ENCODE measurements around the gene PRELID1. TPM values are rescaled to one million over a fixed set of nuclear protein-coding genes. Genes with fewer than 3 reads are reported as not detected.

The PRELID1 gene
- total and polyA plus RNA-seq, 10 donors, result 74.5 to 174 (median 128) TPM

DNA sequence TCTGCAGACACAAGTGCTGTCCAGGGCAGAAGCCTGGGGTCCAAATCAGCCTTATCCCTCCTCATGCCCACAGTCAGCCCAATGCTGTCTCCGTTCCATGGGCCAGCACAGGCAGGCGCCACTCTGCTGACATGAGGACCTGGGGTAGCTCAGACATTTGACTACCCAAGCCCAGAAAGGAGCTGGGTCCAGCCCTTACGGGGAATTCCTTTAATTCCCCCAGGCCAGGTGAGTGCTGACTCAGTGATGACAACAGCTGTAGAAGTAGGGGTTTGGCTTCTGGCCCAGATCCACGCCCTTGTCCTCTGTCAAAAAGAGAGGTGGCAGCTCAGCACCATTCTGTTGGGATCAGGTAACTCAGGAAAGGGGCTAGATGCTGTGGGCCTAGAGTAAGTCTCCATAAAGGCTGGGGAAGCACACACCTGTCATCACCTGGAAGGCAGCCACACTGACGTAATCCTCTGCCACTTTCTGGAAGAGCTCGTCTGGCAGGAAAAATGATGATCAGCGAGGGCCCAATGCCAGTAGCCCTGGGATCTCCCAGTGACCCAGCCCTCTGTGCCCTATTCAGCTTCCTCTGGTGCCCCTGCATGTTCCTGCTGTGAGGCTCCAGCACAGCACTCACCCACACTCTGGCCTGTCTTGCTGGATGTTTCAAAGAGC lies 2.0 kb upstream of the PRELID1 start:
- WGBS, 5 donors, result 66 to 79% (median 69%) methylated on average over 6 to 7 of the region's 7 CpGs
- peaks cover 0 to 55% (median 23%) of the 10 kb centered on the region in 6 donors for H3K36me3 ChIP-seq
- H3K4me1 ChIP-seq, result peaks cover 47 to 94% (median 83%) of the 10 kb centered on the region in 6 donors
- intact Hi-C loops (cut with DNase I; ENCODE audit: low total_unique reads), result loop anchor here (10.0 kb wide), 1 partner anchor 187 kb away; no protein-coding TSS in a partner anchor
- H3K4me3 ChIP-seq, result peak overlapping the region in 6 of 8 donors; percentile 77 to 99 (median 96)
- H3K27me3 ChIP-seq (replicated peaks in 1 of 7), result no peaks in the 10 kb centered on the region
- H3K27ac ChIP-seq, result peak overlapping the region; percentile 76 to 94 (median 88)
- DNase-seq, result peak; percentile 73
- TF ChIP-seq POLR2A (IDR thresholded peaks at IDR 0.05), result no peak
- TF ChIP-seq, protein P1, sequence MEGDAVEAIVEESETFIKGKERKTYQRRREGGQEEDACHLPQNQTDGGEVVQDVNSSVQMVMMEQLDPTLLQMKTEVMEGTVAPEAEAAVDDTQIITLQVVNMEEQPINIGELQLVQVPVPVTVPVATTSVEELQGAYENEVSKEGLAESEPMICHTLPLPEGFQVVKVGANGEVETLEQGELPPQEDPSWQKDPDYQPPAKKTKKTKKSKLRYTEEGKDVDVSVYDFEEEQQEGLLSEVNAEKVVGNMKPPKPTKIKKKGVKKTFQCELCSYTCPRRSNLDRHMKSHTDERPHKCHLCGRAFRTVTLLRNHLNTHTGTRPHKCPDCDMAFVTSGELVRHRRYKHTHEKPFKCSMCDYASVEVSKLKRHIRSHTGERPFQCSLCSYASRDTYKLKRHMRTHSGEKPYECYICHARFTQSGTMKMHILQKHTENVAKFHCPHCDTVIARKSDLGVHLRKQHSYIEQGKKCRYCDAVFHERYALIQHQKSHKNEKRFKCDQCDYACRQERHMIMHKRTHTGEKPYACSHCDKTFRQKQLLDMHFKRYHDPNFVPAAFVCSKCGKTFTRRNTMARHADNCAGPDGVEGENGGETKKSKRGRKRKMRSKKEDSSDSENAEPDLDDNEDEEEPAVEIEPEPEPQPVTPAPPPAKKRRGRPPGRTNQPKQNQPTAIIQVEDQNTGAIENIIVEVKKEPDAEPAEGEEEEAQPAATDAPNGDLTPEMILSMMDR (IDR thresholded peaks at IDR 0.05 in 8 of 11, conservative IDR thresholded peaks at IDR 0.05 in 3 of 11), result no peak
- TF ChIP-seq POLR2AphosphoS5 (IDR thresholded peaks at IDR 0.05), result no peak
- no peaks in the 10 kb centered on the region for H3K9me3 ChIP-seq

DNA sequence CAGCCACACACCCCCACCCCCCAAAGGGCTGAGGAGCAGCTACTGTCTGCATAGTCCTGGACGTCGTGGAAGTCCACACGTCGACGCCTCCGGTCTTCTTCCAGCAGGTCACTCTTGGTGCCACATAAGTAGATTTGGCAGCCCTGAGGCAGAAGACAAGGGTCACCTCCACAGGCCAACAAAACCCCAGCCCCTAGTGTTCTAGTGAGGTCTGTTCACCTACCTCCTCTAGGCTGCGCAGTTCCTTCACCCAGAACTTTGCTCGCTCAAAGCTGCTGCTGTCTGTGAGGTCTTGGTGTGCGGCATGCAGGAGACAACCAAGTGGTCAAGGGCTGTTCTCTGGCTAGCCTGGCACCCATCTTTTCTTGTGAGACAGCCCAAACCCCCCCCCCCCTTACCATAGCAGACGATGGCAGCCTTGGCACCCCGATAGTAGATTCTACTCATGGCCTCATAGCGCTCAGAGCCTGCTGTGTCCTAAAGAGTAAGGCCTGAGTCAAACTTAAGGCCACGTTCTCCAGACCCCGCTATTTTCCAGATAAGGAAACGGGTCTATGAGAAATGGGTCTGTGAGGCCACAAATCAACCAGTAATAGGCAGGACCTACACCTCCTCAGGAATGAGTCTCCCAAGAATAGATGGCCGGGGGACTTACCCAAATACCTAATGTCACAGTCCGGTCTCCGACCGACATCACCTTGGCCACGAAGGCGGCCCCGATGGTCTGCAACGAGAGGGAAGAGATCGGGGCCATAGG lies 1.1 kb upstream of the PRELID1 start:
- TF ChIP-seq, protein P1 (IDR thresholded peaks at IDR 0.05 in 8 of 11, conservative IDR thresholded peaks at IDR 0.05 in 3 of 11), result no peak
- TF ChIP-seq POLR2A (IDR thresholded peaks at IDR 0.05) (no peak), POLR2AphosphoS5 (IDR thresholded peaks at IDR 0.05) (peak in 1 of 3 donors; percentile 10)
- Histone ChIP-seq H3K4me1 (peaks cover 46 to 94% (median 84%) of the 10 kb centered on the region in 6 donors), H3K36me3 (peaks cover 0 to 63% (median 30%) of the 10 kb centered on the region in 6 donors), H3K27me3 (replicated peaks in 1 of 7) (no peaks in the 10 kb centered on the region), H3K27ac (peak overlapping the region; percentile 87 to 94 (median 92)), H3K9me3 (no peaks in the 10 kb centered on the region), H3K4me3 (peak overlapping the region; percentile 77 to 99 (median 96))
- intact Hi-C loops (cut with DNase I; ENCODE audit: low total_unique reads), result loop anchor here (10.0 kb wide), 1 partner anchor 188 kb away; no protein-coding TSS in a partner anchor
- 33 to 58% (median 37%) methylated on average over 17 to 24 of the region's 24 CpGs for WGBS, 5 donors
- DNase-seq, result peak; percentile 77

DNA sequence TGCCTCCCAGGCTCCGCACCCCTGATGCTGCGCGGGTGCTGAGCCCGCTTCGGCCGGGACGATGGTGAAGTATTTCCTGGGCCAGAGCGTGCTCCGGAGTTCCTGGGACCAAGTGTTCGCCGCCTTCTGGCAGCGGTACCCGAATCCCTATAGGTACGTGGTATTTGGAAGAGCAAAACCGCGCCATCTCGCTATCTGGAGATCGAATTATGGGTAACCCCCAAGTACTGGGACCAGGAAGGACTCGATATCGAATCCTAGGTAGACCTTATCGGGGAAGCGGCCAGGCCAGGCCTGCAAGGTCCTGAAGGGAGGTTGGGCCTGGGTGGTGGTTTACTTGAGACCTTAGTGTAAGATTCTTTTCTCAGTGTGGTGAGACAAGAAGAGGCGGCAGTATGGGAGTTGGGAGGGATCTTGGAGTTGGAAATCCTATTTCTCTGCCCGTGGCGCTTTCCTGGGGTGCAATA lies 359 bp downstream of the PRELID1 start:
- H3K4me1 ChIP-seq, result peaks cover 48 to 95% (median 92%) of the 10 kb centered on the region in 6 donors
- intact Hi-C loops (cut with DNase I; ENCODE audit: low total_unique reads), result loop anchor here (10.0 kb wide), 1 partner anchor 189 kb away; no protein-coding TSS in a partner anchor
- H3K27me3 ChIP-seq (replicated peaks in 1 of 7), result no peaks in the 10 kb centered on the region
- H3K4me3 ChIP-seq, result peak overlapping the region; percentile 77 to 99 (median 96)
- peak overlapping the region; percentile 87 to 94 (median 92) for H3K27ac ChIP-seq
- H3K36me3 ChIP-seq, result peaks cover 0 to 60% (median 30%) of the 10 kb centered on the region in 6 donors
- TF ChIP-seq POLR2A (IDR thresholded peaks at IDR 0.05) (no peak), POLR2AphosphoS5 (IDR thresholded peaks at IDR 0.05) (no peak)
- TF ChIP-seq, protein P1 (IDR thresholded peaks at IDR 0.05 in 8 of 11, conservative IDR thresholded peaks at IDR 0.05 in 3 of 11), result no peak
- H3K9me3 ChIP-seq, result no peaks in the 10 kb centered on the region
- WGBS, 5 donors, result 1 to 6% (median 3%) methylated on average over 13 to 25 of the region's 25 CpGs
- peak; percentile 82 for DNase-seq
